Neuronal stem cell (in vitro differentiated cells): ENCODE data around the gene IGF1R.

Source experiments
- DNase-seq: peaks from one replicate; pipeline ENCODE4 v3.0.0-alpha.2; 2013; ENCODE audit warnings: low spot score
- H2AFZ ChIP-seq: one replicate; pipeline ENCODE4 v1.6.1; 2013; ENCODE audit warnings: mild to moderate bottlenecking, low read length, inconsistent platforms
- H2AK5ac ChIP-seq: 2 replicates; pipeline ENCODE4 v1.6.1; 2013; ENCODE audit warnings: low read depth, mild to moderate bottlenecking, inconsistent platforms, low read length, moderate library complexity, mixed read lengths
- H2BK120ac ChIP-seq: 2 replicates; pipeline ENCODE4 v1.6.1; 2013; ENCODE audit warnings: low read depth, mild to moderate bottlenecking, inconsistent platforms, low read length, moderate library complexity, mixed read lengths
- H2BK12ac ChIP-seq: one replicate; pipeline ENCODE4 v1.6.1; 2013; ENCODE audit warnings: low read length, inconsistent platforms
- H2BK15ac ChIP-seq: 2 replicates; pipeline ENCODE4 v1.6.1; 2013; ENCODE audit warnings: mild to moderate bottlenecking, low read length, inconsistent platforms, mixed read lengths
- H2BK5ac ChIP-seq: one replicate; pipeline ENCODE4 v1.6.1; 2013; ENCODE audit warnings: inconsistent platforms, mild to moderate bottlenecking, low read length, moderate library complexity
- H3K14ac ChIP-seq: one replicate; pipeline ENCODE4 v1.6.1; 2013; ENCODE audit warnings: low read length, inconsistent platforms
- H3K18ac ChIP-seq: 2 replicates; pipeline ENCODE4 v1.6.1; 2013; ENCODE audit warnings: low read length, inconsistent platforms
- H3K23ac ChIP-seq: 2 replicates; pipeline ENCODE4 v1.6.1; 2013; ENCODE audit warnings: low read depth, mild to moderate bottlenecking, mixed read lengths, low read length, inconsistent platforms; ENCODE audit not compliant: poor library complexity
- H3K27ac ChIP-seq: replicated peaks from 3 replicates; pipeline ENCODE4 v1.5.1; 2013; ENCODE audit warnings: low read length, inconsistent platforms
- H3K27me3 ChIP-seq, 3 experiments: 2 replicates each; pipeline ENCODE4 v1.6.1; 2013; ENCODE audit warnings: low read length in 3 of 3, mild to moderate bottlenecking in 2 of 3, inconsistent platforms in 1 of 3, low read depth in 1 of 3, mixed read lengths in 1 of 3, moderate library complexity in 1 of 3; ENCODE audit not compliant: control insufficient read depth in 3 of 3, insufficient read depth in 3 of 3
- H3K36me3 ChIP-seq, 2 donors: replicated peaks in 1 of 2; 2 replicates each; pipeline ENCODE4 v1.6.1; 2013; ENCODE audit warnings: low read length in 2 of 2; ENCODE audit not compliant: control insufficient read depth in 2 of 2, insufficient read depth in 2 of 2
- H3K4ac ChIP-seq: 2 replicates; pipeline ENCODE4 v1.6.1; 2013; ENCODE audit warnings: inconsistent platforms, mild to moderate bottlenecking, low read length, moderate library complexity
- H3K4me1 ChIP-seq, 2 donors: 1 replicate in 1 of 2; 2 replicates in 1 of 2; pipeline ENCODE4 v1.6.1; 2013; ENCODE audit warnings: low read length in 2 of 2, low read depth in 1 of 2; ENCODE audit not compliant: control insufficient read depth in 2 of 2, insufficient read depth in 1 of 2
- H3K4me2 ChIP-seq: one replicate; pipeline ENCODE4 v1.6.1; 2013; ENCODE audit warnings: mild to moderate bottlenecking, low read length, inconsistent platforms; ENCODE audit not compliant: insufficient read depth, poor library complexity, severe bottlenecking
- H3K4me3 ChIP-seq, 2 donors: 2 replicates each; pipeline ENCODE4 v1.5.1; 2013; ENCODE audit warnings: low read length in 2 of 2, mild to moderate bottlenecking in 2 of 2, inconsistent platforms in 1 of 2, moderate library complexity in 1 of 2
- H3K79me1 ChIP-seq: one replicate; pipeline ENCODE4 v1.6.1; 2013; ENCODE audit warnings: low read depth, mild to moderate bottlenecking, inconsistent platforms, low read length, moderate library complexity
- H3K9ac ChIP-seq: one replicate; pipeline ENCODE4 v1.6.1; 2013; ENCODE audit warnings: mild to moderate bottlenecking, low read depth, low read length, inconsistent platforms; ENCODE audit not compliant: poor library complexity
- H3K9me3 ChIP-seq, 2 donors: replicated peaks in 1 of 2; 2 replicates each; pipeline versions ENCODE3 to v1.6.1; 2013; ENCODE audit warnings: low read length in 2 of 2, mild to moderate bottlenecking in 2 of 2, inconsistent platforms in 1 of 2, low read depth in 1 of 2, mixed read lengths in 1 of 2, moderate library complexity in 1 of 2; ENCODE audit not compliant: control insufficient read depth in 2 of 2, insufficient read depth in 1 of 2
- H4K8ac ChIP-seq: one replicate; pipeline ENCODE4 v1.6.1; 2013; ENCODE audit warnings: low read depth, mild to moderate bottlenecking, inconsistent platforms, low read length, moderate library complexity
- H4K91ac ChIP-seq: one replicate; pipeline ENCODE4 v1.6.1; 2013; ENCODE audit warnings: low read length, low read depth, mild to moderate bottlenecking, inconsistent platforms; ENCODE audit not compliant: poor library complexity
- WGBS, 2 donors: extraction: QIAGEN DNeasy Blood & Tissue Kit; methylation state at CpG; one replicate each; pipeline ENCODE4 v1.1.7; 2013; ENCODE audit warnings: missing lambda C conversion rate in 2 of 2, mixed read lengths in 1 of 2; ENCODE audit not compliant: insufficient read length in 2 of 2, insufficient replicate concordance in 1 of 2; ENCODE audit errors: extremely low coverage in 2 of 2; 5-methylcytosine and 5-hydroxymethylcytosine counted together

The IGF1R gene

DNA sequence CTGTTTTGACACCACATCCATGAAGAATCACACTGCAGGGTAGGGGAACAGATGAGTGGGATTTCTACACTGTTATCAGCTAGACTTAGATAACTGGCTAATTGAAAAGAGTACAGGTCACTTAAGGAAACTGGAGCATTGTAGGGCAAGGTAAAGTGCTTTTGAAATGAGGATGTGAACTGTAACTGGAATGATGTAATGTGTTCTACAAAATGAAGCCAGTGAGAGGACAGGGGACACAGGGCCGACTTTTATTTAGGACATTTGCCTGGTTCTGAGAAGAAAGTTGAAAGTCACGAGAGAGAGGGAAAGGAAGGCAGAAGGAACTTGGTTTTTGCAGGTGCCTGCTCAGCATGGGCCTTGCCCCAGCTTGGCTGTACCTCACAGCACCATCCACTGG lies 50.5 kb downstream of the IGF1R start:
- Histone ChIP-seq H2AFZ (no peak overlapping the region), H3K4me1 (peaks cover 9 to 23% of the 10 kb centered on the region in 2 donors), H3K23ac (no peak overlapping the region), H4K8ac (no peak overlapping the region), H3K27ac (no peak overlapping the region), H4K91ac (no peak overlapping the region), H2AK5ac (no peak overlapping the region), H3K4me3 (peak overlapping the region in 1 of 2 donors; percentile 8), H3K9me3 (peaks cover 0 to 4% of the 10 kb centered on the region in 2 donors), H3K4ac (no peak overlapping the region), H3K27me3 (no peaks in the 10 kb centered on the region), H2BK12ac (no peak overlapping the region), H2BK15ac (no peak overlapping the region), H3K18ac (peak overlapping the region; percentile 4), H3K4me2 (no peak overlapping the region), H2BK120ac (no peak overlapping the region), H3K79me1 (peaks cover 11% of the 10 kb centered on the region), H3K36me3 (peaks cover 0 to 7% of the 10 kb centered on the region in 2 donors), H2BK5ac (no peak overlapping the region), H3K9ac (no peak overlapping the region), H3K14ac (no peak overlapping the region)
- no peak for DNase-seq
- no CpG with 5 or more reads among the region's 2 CpGs for WGBS, 2 donors

DNA sequence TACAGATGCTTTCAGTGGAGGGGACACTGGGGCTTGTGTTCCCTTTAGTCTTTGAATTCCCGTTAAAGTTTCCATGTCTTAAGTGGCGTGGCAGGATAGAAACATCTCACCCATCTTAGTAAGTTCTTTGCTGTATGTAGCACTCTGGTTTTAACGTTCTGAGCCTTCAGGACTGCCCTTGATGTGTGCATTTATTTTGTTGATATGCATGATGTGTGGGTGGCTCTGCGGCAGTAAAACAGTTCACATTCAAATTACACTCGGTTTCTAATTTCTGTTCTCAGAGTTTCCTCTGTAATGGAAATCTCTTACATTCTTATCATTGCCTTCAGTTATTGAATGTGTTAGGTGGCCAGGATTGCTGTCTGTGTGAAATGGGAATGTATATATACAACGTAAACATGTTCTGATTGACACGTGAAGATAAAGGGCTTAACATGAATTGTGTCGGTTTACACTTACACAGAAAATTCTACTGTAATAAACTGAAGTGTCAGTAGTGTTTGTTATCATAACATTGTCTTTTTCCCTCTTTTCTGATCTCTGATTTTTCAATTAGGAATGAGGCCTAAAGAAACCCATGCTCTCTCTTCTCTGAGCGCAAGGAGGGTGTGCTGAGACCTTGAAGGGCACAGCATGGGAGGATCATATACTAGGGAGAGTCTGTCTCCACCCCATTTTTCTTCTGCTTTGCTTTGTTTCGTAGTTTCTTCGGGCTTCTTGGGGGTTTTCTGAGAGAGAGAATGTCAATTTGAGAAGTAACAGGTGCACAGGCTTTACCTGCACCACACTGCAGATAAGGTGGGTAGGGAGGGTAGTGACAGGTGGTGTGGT lies 51.5 kb downstream of the IGF1R start:
- no peak overlapping the region for H3K14ac ChIP-seq
- H2BK15ac ChIP-seq, result no peak overlapping the region
- no peak overlapping the region for H3K4me2 ChIP-seq
- no peak overlapping the region for H3K23ac ChIP-seq
- no peak overlapping the region for H2AFZ ChIP-seq
- H2BK120ac ChIP-seq, result no peak overlapping the region
- no peaks in the 10 kb centered on the region for H3K27me3 ChIP-seq
- no peak for DNase-seq
- no peak overlapping the region for H3K4ac ChIP-seq
- no CpG with 5 or more reads among the region's 11 CpGs for WGBS, 2 donors
- H3K36me3 ChIP-seq, result peaks cover 0 to 7% of the 10 kb centered on the region in 2 donors
- H3K9ac ChIP-seq, result no peak overlapping the region
- H3K4me3 ChIP-seq, result no peak overlapping the region
- H2BK5ac ChIP-seq, result no peak overlapping the region
- peaks cover 0 to 4% of the 10 kb centered on the region in 2 donors for H3K9me3 ChIP-seq
- H4K8ac ChIP-seq, result no peak overlapping the region
- H3K27ac ChIP-seq, result no peak overlapping the region
- H3K79me1 ChIP-seq, result peaks cover 10% of the 10 kb centered on the region
- H4K91ac ChIP-seq, result no peak overlapping the region
- H2AK5ac ChIP-seq, result no peak overlapping the region
- H3K18ac ChIP-seq, result no peak overlapping the region
- H2BK12ac ChIP-seq, result no peak overlapping the region
- peaks cover 8 to 14% of the 10 kb centered on the region in 2 donors for H3K4me1 ChIP-seq

DNA sequence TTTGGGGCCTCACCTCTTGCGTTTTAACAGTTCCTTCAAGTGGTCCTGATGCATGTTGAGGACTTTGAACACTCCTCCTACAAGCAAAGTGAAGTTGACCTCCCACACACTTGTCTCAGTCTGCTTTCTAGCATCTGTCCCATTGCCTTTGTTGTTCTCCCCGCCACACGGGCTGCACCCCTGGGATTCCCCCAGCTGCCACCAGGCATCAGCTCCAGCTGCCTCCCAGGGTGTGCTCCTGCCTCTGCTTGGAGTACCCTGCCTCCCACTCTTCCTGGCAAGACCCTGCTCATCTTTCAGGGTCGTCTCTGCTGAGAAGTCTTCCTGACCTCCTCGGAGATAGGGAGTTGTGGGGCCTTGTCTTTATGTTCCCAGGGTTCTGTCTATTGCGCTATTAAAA lies 52.2 kb downstream of the IGF1R start:
- Histone ChIP-seq H2BK120ac (no peak overlapping the region), H2AFZ (no peak overlapping the region), H2BK15ac (no peak overlapping the region), H4K91ac (no peak overlapping the region), H3K4me1 (peaks cover 7 to 13% of the 10 kb centered on the region in 2 donors), H4K8ac (no peak overlapping the region), H3K4ac (no peak overlapping the region), H3K18ac (no peak overlapping the region), H2BK12ac (no peak overlapping the region), H3K27me3 (no peaks in the 10 kb centered on the region), H3K14ac (no peak overlapping the region), H3K27ac (no peak overlapping the region), H3K4me3 (no peak overlapping the region), H3K4me2 (no peak overlapping the region), H3K9me3 (peaks cover 0 to 4% of the 10 kb centered on the region in 2 donors), H3K23ac (no peak overlapping the region), H2AK5ac (no peak overlapping the region), H2BK5ac (no peak overlapping the region), H3K9ac (no peak overlapping the region), H3K79me1 (peaks cover 10% of the 10 kb centered on the region), H3K36me3 (peaks cover 0 to 7% of the 10 kb centered on the region in 2 donors)
- no CpG with 5 or more reads among the region's 6 CpGs for WGBS, 2 donors
- no peak for DNase-seq

DNA sequence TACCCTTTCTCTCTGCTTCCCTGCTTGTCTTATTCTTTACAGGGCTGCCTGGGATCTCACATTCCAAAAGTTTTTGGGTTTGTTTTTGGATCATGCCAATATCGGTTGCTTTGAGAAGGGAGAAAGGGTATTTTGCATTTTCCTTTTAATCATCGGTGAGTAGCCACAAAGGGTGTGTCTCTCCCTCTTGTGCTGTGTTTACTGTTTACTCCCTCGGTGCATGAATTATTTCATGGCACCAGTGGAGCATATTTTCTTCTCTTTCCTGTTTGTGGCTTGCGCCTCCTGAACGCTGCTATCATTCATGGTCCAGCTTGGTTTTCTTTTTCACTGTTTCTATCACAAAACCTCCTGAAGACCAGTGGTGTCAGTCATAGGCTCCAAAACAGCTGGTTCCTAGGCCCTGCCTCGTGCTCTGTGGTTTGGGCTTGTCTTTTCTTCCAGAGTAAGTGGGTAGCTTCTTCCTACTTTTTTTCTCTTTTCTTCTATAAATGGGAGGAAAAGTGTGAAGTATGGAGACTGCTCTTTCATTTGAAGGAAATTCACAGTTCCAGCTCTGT lies 54.9 kb downstream of the IGF1R start:
- H2BK120ac ChIP-seq, result no peak overlapping the region
- WGBS, 2 donors, result no CpG with 5 or more reads among the region's 6 CpGs

More for the DNA sequence above, 54.9 kb downstream of the IGF1R start:
- Histone ChIP-seq H2BK15ac (no peak overlapping the region), H3K4me1 (peaks cover 7 to 13% of the 10 kb centered on the region in 2 donors), H3K18ac (no peak overlapping the region), H2AK5ac (no peak overlapping the region), H3K23ac (no peak overlapping the region), H4K91ac (no peak overlapping the region), H3K27ac (no peak overlapping the region), H3K79me1 (peaks cover 12% of the 10 kb centered on the region), H3K9ac (no peak overlapping the region), H3K27me3 (no peaks in the 10 kb centered on the region), H4K8ac (no peak overlapping the region), H3K9me3 (peaks cover 0 to 3% of the 10 kb centered on the region in 2 donors), H3K14ac (no peak overlapping the region), H3K4ac (no peak overlapping the region), H3K36me3 (peaks cover 10 to 15% of the 10 kb centered on the region in 2 donors), H2BK5ac (no peak overlapping the region), H3K4me3 (no peak overlapping the region), H3K4me2 (no peak overlapping the region), H2BK12ac (no peak overlapping the region), H2AFZ (no peak overlapping the region)
- DNase-seq, result no peak
